Adipocyte (in vitro differentiated cells): ENCODE measurements around the gene SVEP1.

Source experiments
- DNase-seq: peaks from one replicate; pipeline ENCODE4 v3.0.0-alpha.2; 2015; ENCODE audit warnings: low read depth
- H3K27me3 ChIP-seq: replicated peaks from 2 replicates; pipeline ENCODE4 v1.7.0; 2013; ENCODE audit warnings: mild to moderate bottlenecking, low read length, moderate library complexity; ENCODE audit not compliant: control insufficient read depth, insufficient read depth
- H3K36me3 ChIP-seq: 2 replicates; pipeline ENCODE4 v1.7.0; 2013; ENCODE audit warnings: low read length, mild to moderate bottlenecking, moderate library complexity; ENCODE audit not compliant: control insufficient read depth, insufficient read depth, severe bottlenecking
- H3K4me1 ChIP-seq: 2 replicates; pipeline ENCODE4 v1.7.0; 2013; ENCODE audit warnings: mild to moderate bottlenecking, low read length, moderate library complexity; ENCODE audit not compliant: control insufficient read depth, insufficient read depth
- H3K4me3 ChIP-seq: 2 replicates; pipeline ENCODE4 v1.7.0; 2013; ENCODE audit warnings: mild to moderate bottlenecking, low read length, moderate library complexity
- H3K9ac ChIP-seq: 2 replicates; pipeline ENCODE4 v1.7.0; 2013; ENCODE audit warnings: mild to moderate bottlenecking, low read length, moderate library complexity
- H3K9me3 ChIP-seq: 2 replicates; pipeline ENCODE4 v1.7.0; 2013; ENCODE audit warnings: mild to moderate bottlenecking, low read length, moderate library complexity; ENCODE audit not compliant: control insufficient read depth

SVEP1 gene

GRCh38 chr9:110334871-110335270 lies 244.7 kb downstream of the SVEP1 start:
- Histone ChIP-seq H3K4me3 (no peak overlapping the region), H3K27me3 (no peaks in the 10 kb centered on the region), H3K36me3 (no peaks in the 10 kb centered on the region), H3K4me1 (peaks cover 22% of the 10 kb centered on the region), H3K9me3 (peaks cover 10% of the 10 kb centered on the region), H3K9ac (no peak overlapping the region)
- no peak for DNase-seq

DNA sequence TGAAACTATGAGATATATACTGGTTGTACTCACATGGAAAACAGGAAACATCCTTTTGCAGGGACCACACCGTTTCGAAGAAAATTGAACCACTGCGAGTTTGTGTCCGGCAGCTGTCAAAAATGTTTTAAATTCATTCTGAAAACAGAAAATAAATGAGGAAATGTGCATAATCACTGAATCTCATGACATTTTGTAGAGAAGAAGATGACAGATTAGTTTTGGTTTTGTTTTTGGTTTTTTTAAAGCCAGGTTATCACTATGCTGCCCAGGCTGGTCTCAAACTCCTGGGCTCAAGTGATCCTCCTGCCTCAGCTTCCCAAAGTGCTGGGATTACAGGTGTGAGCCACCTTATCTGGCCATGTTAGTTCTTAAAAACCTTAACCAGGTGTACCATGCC lies 245.4 kb downstream of the SVEP1 start:
- peaks cover 10% of the 10 kb centered on the region for H3K9me3 ChIP-seq
- no peaks in the 10 kb centered on the region for H3K36me3 ChIP-seq
- H3K4me3 ChIP-seq: no peak overlapping the region
- H3K9ac ChIP-seq: no peak overlapping the region
- peaks cover 23% of the 10 kb centered on the region for H3K4me1 ChIP-seq
- H3K27me3 ChIP-seq: no peaks in the 10 kb centered on the region
- no peak for DNase-seq

DNA sequence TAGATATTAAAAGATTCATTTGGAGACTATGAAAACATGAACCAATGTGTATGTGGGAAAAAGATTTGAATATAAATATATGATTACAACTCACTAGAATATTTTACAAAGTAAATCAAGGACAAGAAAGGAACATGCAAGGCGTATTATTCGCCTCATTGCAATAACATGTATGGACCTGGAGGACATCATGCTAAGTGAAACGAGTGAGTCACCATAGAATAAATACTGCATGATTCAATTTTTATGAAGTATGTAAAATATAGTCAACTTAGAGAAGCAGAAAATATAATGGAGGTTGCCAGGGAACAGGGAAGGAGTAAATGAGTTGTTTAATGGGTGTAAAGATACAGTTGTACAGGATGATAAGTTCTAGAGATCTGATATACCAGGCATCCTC lies 246.8 kb downstream of the SVEP1 start:
- no peak for DNase-seq
- Histone ChIP-seq H3K36me3 (no peaks in the 10 kb centered on the region), H3K9me3 (peaks cover 10% of the 10 kb centered on the region), H3K4me3 (no peak overlapping the region), H3K27me3 (no peaks in the 10 kb centered on the region), H3K9ac (no peak overlapping the region), H3K4me1 (peaks cover 15% of the 10 kb centered on the region)

DNA sequence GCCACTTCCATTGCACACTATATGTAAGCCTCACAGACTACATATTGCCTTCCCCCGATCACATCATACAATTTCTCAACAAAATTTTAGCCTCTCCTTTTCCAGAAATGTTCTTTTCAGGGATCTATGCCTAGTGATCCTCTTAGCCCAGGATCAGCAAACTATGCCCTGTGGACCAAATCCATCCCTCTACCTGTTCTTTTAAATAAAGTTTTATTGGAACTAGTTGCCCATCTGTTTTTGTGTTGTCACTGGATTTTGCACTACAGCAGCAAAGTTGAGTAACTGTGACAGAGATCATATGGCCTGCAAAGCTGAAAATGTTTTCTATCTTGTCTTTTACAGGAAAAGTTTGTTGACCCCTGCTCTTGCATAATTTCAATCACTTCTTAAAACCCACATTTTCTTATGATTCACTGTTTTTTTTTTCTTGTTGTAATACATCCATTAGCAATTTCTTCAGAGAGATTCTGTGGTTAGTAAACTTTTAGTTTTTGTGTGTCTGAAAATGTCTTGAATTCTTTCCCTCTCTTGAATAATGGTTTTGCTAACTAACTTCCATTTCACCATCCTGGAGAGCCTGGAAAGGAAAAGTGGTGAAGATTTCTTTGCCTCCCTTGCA lies 248.9 kb downstream of the SVEP1 start:
- no peaks in the 10 kb centered on the region for H3K36me3 ChIP-seq
- DNase-seq: peak; percentile 13
- H3K9ac ChIP-seq: no peak overlapping the region
- H3K9me3 ChIP-seq: peaks cover 10% of the 10 kb centered on the region
- no peaks in the 10 kb centered on the region for H3K27me3 ChIP-seq
- H3K4me1 ChIP-seq: peaks cover 9% of the 10 kb centered on the region
- peak overlapping the region; percentile 7 for H3K4me3 ChIP-seq

DNA sequence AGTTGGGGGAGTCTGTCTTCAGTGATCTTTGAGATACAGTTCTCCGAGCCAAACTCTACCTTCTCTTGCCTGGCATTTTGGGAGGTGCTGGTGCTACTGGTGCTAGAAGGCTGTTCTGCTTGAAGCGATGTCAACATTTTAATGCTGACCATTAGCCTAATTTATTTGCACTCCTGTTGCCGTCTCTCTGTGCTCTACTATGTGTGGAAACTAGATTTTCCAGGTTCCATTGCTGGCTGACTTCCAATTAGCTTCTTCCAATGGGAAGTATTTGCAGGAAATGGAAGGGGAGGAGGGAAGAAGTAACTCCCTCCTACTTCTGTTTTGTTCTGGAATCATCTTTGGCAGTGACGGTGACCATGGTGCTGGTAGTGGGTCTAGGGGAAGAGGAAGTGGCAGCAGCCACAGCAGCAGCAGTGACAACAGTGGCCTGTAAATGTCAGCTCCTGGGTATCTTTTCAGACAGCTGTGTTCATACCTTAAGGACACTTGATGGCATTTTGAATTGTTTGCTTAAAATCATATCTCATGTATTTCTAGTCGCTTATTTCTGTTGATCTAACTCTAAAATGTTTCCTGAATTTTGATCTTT lies 249.8 kb downstream of the SVEP1 start:
- no peaks in the 10 kb centered on the region for H3K27me3 ChIP-seq
- H3K9me3 ChIP-seq: peaks cover 10% of the 10 kb centered on the region
- no peak for DNase-seq
- peaks cover 9% of the 10 kb centered on the region for H3K4me1 ChIP-seq
- H3K4me3 ChIP-seq: no peak overlapping the region
- no peak overlapping the region for H3K9ac ChIP-seq
- no peaks in the 10 kb centered on the region for H3K36me3 ChIP-seq

- no peak overlapping the region for H3K4me3 ChIP-seq
- H3K27me3 ChIP-seq: no peaks in the 10 kb centered on the region
- no peak overlapping the region for H3K9ac ChIP-seq
- peaks cover 10% of the 10 kb centered on the region for H3K9me3 ChIP-seq
- H3K36me3 ChIP-seq: no peaks in the 10 kb centered on the region
- no peak for DNase-seq
- peaks cover 9% of the 10 kb centered on the region for H3K4me1 ChIP-seq
Measured at GRCh38 chr9:110328763-110329162, 250.8 kb downstream of the SVEP1 start.

DNA sequence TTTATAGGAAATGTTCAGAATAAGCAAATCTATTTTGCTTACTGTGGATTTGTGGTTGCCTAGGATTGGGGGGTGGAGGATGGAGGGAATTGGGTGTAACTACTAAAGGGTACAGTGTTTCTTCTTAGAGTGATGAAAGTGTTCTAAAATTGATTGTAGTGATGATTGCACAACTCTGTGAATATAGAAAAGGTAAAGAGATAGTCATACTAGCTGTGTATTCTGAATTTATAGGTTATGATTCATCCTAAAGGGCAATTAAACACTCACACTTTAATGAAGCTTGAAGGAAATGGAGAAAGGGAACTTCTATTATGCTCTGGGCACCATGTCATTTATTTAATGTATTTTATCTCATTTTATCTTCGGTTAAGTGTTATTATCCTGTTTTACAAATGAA lies 251.8 kb downstream of the SVEP1 start:
- Histone ChIP-seq H3K9me3 (peaks cover 10% of the 10 kb centered on the region), H3K36me3 (no peaks in the 10 kb centered on the region), H3K9ac (no peak overlapping the region), H3K4me3 (no peak overlapping the region), H3K27me3 (no peaks in the 10 kb centered on the region), H3K4me1 (peaks cover 9% of the 10 kb centered on the region)
- DNase-seq: no peak

DNA sequence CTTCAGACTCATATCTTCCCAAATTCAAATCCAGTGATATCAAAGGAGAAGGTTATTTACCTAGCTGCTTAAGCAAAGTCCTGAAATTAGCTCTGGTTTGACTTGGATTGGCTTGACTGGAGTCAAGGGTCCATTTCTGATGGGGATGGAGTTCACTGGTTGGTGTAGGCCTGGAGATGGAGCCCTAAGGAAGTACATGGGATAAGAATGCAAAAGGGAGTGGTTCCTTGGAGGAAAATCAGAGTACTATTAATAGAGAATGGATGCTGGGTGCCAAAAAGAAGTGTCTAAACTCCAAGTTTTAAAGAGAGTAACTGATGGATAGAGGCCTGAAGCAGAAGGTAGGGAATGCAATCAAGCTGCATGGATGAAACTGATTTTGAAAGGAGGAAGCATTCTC lies 255.7 kb downstream of the SVEP1 start:
- Histone ChIP-seq H3K9ac (no peak overlapping the region), H3K4me3 (no peak overlapping the region), H3K27me3 (no peaks in the 10 kb centered on the region), H3K4me1 (peaks cover 13% of the 10 kb centered on the region), H3K9me3 (no peaks in the 10 kb centered on the region), H3K36me3 (no peaks in the 10 kb centered on the region)
- no peak for DNase-seq

- Histone ChIP-seq H3K36me3 (no peaks in the 10 kb centered on the region), H3K9ac (no peak overlapping the region), H3K9me3 (no peaks in the 10 kb centered on the region), H3K4me3 (no peak overlapping the region), H3K27me3 (no peaks in the 10 kb centered on the region), H3K4me1 (peaks cover 24% of the 10 kb centered on the region)
- peak; percentile 32 for DNase-seq
Measured at GRCh38 chr9:110320651-110321445, 258.7 kb downstream of the SVEP1 start.

GRCh38 chr9:110319781-110320492 lies 259.6 kb downstream of the SVEP1 start:
- H3K36me3 ChIP-seq: no peaks in the 10 kb centered on the region
- H3K4me3 ChIP-seq: no peak overlapping the region
- H3K4me1 ChIP-seq: peaks cover 24% of the 10 kb centered on the region
- H3K9me3 ChIP-seq: no peaks in the 10 kb centered on the region
- no peak overlapping the region for H3K9ac ChIP-seq
- no peak for DNase-seq
- no peaks in the 10 kb centered on the region for H3K27me3 ChIP-seq

DNA sequence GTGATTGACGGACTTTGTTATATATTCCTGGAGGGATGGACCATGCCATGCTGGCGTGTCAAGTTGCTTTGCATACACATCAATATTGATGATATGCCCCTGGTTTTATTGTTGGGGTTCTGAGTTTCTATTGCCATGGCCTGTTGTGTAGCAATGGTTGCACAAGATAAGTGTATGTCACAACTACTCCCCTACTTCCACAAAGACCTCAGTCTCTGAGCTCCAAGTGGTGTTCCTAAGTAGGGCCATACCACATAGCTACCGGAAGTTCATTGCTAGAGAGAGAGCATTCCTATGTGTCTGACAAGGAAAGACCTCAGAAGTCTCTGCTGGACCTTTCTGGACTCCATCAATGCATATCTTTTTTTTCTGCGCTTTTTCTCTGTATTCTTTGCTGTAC lies 261.6 kb downstream of the SVEP1 start:
- Histone ChIP-seq H3K4me1 (peaks cover 24% of the 10 kb centered on the region), H3K36me3 (no peaks in the 10 kb centered on the region), H3K9ac (no peak overlapping the region), H3K4me3 (no peak overlapping the region), H3K9me3 (no peaks in the 10 kb centered on the region), H3K27me3 (no peaks in the 10 kb centered on the region)
- DNase-seq: no peak
